HG02970 (cell line): ENCODE measurements around the gene ATRNL1.

Source experiments
- ATAC-seq: cut with Tn5 transposase; IDR thresholded peaks from one replicate; pipeline ENCODE4 v1.9.1; 2021; ENCODE audit warnings: mild to moderate bottlenecking, moderate library complexity, moderate number of reproducible peaks; ENCODE audit not compliant: unreplicated experiment, low FRiP score

Gene ATRNL1

DNA sequence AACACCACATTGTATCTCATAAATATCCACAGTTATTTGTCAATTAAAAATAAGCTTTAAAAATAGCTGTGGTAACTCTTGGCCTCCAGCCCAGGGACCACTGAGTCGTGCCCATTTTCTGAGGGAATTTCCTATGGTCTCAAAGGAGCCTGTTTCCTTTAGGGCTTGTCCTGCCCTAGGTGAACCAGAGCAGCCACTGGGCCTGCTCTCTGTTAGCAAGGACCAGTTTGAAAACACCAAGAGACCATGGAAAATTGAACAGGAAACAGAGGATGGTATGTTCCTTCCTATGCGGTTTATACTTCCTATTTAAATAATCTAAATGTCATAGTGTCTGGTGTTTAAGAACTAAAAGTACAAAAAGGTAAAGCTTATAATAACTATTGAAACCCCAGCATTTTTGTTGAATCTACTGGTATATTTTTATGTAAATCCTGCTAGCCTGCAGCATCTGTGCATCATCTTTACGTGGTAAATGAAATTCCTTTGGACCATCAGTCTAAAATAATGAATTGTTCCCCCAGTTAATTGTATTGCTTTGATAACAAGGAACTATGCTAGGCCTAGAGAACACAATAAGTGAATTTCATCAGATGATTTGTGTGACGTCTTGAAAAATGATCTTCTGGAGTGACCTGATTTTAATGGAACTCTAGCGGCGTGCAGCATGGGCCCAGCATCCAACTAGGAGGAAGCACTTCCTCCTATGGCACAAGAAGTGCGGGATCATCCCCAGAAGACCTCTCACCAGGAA lies 846.1 kb downstream of the ATRNL1 start:
- ATAC-seq, result no peak

DNA sequence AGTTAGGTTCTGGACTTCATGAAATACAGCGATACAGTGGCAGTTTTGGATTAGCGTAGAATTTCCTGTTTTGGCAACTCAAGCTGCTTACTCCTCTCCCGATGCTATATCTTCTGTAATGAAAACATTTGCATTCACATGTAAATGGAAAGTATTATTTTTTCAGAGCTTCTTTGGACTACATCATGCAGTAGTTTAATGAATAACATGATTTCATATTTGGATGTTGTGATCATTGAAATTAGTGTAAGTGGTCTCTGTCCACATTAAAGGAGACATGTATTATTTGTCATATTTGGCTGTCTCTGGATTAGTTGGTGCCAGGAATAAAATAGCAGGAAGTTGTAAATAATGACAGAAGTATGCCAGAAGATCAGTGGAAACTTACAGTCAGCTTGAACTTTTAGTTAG lies 848.2 kb downstream of the ATRNL1 start:
- ATAC-seq, result no peak

DNA sequence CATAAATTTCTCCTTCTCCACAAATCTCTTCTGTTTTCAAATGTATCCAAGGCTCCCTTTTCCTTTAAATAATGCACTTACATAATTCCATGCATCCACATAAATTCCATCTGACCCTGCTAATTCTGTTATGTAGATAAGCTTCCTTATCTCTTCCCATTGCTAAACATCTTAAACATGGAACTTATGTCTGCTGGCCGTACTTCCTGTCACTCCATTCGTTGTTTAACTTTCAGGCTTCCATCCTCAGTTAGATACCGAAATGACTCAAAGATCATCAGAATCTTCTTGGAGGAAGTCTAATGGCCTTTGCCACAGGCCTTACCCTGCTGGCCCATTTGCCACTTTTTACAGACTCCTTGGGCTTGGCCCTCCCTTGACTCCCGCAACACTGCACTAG lies 848.9 kb downstream of the ATRNL1 start:
- ATAC-seq, result no peak

DNA sequence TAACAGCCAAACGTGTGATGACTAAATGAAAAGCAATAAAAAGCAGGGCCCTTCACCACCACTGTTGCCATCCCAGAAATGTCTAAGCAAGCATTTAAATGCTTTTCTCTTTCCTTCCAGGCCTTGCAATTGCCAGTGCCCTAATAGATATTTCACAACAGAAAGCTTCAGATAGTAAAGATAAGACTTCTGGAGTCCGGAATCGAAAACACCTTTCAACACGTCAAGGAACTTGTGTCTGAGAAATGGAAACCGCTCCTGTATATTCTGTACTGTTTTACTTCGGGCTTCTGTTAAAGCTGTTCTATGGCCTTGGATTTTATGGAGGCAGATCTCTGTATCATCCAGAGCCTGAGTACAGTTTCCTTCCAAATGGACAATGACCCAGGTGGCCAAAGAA lies 851.4 kb downstream of the ATRNL1 start:
- no peak for ATAC-seq

DNA sequence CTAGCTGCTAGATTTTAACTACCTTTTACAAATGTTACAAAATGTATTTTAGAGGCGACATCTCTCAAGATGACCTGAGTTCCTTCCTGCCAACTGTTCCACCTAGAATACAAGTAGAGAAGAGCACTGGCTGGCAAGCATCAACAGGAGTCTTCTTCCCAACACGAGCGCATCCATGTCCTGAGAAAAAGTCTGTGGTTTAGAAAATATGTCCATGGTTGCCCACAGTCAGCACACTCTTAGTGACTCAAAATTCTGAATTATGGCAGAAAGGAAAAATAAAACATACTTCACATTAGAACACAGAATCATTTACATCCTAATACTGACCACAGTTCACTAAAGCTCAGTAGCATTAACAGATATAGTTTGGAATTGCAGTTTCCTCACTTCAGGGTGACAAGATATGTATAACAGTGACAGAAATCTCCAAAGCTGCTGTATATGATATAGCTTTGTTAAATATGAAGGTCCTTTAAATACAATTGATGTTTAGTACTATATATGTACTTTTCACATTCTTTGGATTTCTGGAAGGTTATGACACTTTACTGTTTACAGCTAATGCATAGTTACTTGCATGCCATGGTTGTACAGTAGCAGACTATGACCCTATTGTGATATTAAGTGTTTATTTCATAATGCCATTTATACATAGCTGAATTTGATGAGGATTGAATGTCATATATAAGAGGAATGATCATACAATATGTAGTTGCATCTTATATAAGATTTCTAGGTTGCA lies 852.7 kb downstream of the ATRNL1 start:
- ATAC-seq, result no peak

DNA sequence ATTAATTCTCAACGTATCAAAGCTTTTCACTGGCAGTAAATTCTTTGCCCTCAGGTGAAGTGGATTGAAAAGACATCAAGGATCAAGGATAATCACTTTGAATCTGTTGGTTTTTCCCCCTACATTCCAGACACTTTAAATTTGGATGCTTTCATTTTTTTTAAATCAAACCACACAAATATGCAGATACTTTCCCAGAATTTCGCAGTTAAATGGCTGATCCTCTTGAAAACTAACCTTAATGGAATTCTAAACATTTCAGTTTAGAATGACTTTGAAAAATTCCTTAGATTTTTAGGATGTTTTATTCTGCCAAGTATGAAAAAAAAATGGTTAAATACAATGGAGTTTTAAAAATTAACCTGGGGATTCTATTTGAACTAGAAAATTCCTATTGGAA lies 853.9 kb downstream of the ATRNL1 start:
- no peak for ATAC-seq

DNA sequence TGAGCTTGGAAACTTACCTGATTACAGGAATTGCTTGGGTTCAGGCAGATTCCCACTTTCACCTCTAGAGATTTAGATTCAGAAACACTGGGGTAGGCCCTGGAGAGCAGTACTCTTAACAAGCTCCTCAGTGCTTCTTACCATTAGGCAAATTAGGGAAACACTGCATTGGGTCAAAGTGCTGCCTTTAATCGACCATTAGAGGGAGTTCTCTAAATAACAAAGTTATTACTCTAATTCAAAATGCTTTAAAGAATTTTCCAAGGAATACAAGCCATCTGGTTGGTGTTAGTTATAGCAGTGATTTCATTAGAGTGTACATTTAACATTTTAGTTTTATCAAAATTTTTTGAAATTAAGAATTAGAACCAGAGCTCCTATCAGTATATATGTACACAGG lies 855.3 kb downstream of the ATRNL1 start:
- ATAC-seq, result no peak

DNA sequence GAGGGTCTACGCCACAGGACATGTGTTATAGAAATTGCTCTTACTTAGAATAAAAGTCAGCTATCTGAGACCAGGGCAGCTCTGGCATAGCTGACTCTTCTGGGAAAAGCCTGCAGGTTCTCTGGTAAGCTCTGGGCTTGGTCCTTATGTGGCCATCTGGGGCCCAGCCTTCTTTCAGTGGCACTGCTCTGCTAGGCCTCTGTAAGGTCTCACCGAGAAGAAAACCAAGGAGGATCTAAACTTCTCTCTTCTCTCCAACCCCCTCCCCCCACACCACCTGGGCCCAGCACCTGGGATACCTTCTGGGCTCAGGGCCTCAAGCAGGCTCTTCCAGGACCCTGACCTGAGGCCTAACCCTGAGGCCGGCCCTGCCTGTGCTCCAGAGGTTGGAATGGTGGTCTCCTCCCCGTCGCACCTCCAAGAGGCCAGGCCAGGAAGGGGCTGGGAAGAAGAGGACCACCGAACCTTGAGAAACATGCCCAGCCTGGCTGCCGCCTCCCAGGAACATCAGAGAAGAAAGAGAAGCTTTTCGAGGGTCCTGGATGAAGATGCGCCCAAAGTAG lies 856.2 kb downstream of the ATRNL1 start:
- ATAC-seq, result no peak

DNA sequence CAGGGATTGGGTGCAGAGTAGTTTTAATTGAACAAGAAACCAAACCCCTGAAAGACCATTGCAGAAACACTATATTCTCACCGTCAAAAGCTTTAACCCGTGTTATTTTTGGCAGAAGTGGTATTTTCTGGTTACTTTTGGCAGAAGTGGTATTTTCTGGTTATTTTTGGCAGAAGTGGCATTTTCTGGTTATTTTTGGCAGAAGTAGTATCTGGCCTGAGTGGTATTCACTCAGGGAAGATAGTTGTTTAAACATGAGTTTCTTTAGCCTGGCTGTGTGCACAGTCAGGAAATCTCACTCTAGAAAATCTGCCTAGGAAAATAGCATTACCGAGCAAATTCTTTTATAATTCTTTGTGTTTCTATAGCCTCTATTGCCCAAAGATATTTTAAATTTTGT lies 857.2 kb downstream of the ATRNL1 start:
- ATAC-seq, result no peak

DNA sequence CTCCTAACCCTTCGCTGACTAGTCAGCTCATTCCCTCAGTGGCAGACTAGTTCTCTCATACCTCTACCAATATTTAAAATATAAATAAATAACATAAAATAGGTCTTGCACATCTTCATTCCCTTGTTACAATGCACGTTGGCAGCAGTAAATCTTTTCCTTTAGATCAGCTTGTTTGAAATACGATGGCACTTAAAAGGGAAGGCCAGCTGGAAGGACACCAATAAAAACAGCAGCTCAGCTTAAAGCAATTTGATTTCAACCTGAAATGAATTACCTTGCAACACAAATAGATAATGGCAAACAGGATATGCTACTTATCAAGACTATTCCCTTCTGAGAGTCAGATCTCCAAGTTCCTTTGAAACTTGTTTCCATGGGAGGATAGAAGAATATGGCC lies 858.1 kb downstream of the ATRNL1 start:
- ATAC-seq, result no peak

DNA sequence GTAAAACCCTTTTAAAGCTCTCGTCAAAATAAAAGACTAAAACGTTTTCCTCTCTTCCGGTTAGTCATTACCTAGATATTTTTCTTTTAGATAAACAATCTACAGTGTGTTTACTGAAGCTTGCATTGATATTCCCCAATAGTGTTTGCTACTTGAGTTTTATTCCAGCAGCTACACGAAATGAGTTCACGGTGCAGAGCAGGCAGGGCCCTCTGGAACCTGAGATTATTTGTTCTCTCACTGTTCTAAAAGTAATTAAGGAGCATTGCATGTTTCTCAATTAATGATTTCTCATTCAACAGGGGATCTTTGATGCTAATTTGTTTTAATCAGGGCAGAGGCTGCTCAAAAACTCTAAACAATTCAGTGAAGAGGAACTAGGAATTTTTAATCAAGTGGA lies 860.1 kb downstream of the ATRNL1 start:
- no peak for ATAC-seq

DNA sequence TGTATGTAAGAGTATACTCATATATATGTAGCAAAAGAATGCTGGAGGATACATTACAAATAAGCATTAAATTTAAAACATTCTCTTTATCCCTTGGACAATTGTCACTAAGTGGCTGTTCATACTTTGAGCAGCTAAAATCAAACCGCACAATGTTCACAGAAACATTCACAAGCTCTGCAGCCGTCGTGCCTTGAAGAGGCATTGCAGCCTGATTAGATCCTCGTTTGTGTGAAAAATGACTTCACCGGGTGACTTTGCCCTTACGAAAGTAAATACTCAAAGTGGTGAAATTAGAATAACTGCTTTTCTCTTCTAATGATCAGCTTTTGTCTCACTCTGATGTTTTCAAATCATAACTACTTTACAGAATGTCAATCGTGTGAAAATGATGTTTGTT lies 860.8 kb downstream of the ATRNL1 start:
- ATAC-seq, result no peak

DNA sequence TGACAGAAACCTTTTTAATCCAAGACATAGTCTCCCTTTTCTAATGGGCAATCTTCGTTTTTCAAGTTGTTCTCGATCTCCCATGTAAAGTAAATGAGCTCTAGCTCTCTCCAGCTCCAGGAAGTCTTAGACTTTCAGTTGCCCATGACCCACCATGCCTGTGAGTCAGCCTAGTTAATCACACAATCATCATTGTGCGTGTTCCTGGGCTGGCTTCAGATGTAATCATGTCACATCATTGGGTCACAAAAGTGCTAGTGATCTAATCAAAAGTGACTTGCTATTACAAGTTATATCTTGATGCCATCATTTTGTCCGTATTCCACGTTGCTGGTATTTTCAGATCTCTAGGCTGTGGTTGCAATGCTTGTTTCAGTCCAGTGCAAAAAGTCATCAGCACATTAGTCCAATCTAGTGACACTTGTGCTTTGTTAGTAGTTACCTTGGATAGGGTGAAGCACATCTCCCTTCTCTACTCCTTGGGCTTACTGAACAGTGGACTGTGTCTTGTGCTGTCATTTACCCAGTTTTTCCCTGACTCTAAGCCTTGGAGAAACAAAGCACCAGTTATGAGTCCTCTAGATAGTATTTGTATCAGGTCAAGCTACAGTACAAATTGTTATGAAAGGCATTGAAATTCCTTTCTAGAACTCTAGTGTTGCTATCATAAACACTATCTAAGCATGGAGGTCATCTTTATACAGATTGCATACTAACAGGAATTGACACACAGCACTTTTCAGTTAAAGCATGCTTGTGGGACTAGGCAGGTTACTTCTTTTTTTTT lies 863.3 kb downstream of the ATRNL1 start:
- no peak for ATAC-seq

DNA sequence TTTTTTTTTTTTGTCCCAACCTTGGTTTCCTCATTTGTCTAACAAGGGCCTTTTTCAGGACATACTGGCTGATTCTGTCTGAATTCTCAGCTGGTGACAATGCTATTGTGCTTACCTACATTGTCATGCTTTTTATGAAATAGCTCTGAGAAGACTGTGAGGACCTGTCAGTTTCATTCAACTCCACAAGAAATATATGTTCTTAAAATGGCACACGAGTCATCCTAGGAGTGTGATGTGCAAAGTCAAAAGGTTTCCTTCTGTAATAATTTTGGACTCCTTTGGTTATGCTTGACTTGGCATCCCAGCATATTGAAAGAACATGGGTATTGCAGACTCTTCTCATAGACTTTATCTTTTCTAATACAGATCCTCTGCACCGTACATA lies 863.8 kb downstream of the ATRNL1 start:
- no peak for ATAC-seq

DNA sequence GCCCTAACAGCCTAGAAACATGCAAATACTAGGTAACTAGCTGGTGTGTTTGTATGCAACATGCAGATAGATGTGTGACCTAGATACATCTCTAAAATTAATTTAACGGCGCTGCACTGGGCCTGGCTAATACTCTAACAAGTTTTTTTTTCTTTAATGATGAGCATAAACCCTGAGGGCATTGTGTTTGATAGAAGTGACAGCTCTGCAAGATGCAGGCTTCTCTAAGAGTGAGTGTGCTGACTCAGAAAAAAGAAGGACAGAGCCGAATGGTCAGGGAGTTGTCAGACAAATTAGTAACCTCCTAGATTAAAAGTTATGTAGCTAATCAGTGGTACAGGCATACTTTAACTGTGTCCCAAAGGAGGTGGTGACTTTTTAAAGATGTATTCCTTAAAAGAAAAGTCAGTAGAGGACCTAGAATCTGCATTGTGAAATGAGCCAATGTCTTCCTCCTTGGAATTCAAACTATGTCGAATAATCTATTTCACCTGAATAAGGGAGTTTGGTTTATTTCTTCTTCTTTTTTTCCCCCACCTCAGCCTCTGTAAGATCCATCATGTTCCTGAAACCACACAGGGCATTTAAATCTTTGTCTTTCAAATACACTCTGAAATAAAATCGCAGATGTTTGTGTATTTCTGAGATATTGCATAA lies 864.7 kb downstream of the ATRNL1 start:
- ATAC-seq, result no peak

DNA sequence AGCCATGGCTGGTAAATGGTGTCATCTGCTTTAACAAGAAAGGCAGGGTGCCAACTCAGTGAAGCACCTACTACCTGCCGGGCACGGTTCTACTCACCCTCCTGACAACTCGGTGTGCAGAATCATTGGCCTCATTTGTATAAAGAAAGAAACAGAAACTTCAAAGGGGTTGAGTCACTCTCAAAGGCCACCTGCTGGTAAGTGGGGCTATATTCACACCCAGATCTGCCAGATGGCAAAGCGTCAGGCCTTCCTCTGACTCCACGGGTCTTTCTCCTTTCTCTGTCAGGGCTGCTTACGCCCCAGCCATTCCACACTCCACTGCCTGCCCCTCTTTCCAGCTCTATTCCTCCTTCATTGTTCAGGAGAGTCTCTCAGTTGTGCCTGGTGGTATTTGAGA lies 870.7 kb downstream of the ATRNL1 start:
- ATAC-seq, result no peak

DNA sequence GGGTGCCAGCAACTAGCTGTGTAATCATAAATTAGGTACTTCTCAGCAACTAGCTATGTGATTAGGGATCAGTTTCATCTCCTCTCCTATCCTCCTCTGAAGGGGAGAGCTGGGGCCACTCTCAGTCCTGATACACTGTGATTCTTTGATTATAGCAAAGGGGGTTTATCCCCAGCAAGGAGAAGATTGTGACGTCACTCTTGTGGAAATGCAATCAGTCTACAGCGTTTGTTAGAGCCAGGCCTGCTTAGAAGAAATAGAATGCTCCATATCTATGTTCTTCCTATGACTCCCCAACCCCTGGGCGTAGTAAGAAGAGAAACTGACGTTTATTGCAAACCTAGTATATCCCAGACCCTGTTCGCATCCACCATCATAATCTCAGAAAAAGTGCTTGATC lies 871.7 kb downstream of the ATRNL1 start:
- no peak for ATAC-seq

DNA sequence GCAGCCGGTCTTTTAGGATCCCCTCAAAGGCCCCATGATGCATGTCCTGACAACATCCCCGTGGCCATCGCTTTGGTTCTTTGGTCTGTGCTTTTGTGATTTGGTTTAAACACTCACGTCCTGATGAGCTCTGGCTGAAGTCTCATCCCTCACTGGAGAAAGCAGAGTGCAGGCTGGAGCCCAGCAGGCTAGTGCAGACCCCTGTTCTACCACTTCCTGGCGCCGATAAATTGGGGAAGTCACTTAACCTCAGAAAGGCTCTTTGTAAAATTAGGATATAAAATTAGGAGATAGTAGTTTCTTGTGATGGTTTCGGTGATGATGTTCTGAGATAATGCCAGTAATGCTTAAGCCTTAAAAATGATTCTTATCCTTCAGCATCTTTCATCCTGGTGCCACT lies 872.2 kb downstream of the ATRNL1 start:
- ATAC-seq, result no peak

DNA sequence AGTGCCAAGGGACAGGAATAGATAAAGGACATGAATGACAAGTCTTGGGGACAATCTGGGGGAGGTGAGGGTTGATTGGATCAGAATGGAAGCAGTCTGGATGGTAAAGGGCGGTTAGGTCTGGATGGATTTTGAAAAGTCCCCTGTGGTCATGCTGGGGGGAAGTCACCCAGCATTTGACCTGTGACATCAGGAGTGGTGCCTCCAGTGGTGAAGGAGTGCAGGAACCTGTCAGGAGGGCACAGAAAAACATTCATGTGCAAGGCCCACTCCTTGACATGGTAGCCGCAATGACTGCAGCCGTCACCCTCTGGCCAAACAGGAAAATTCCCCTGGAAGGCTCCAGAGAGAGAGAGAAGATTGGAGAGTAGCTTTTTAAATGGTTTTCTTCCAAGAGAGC lies 875.1 kb downstream of the ATRNL1 start:
- ATAC-seq, result no peak

DNA sequence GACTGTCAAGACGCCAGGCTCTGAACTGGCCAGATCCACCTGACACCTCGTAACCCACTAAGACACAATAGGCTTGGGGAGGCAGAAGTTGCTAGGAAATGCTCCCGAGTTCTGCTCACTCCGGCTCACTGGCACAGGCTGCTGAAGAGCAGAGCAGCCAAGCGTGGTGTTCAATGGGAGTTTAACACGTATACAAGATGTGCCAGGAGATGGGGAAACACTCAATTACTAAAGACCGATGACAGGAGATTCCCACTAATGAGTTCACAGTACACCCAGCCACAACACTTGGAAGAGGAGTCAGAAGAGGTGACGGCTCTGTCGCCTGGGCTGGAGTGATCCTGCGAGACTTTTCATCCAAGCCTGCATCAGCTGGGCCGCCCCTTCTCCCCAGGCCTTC lies 876.4 kb downstream of the ATRNL1 start:
- ATAC-seq, result no peak

DNA sequence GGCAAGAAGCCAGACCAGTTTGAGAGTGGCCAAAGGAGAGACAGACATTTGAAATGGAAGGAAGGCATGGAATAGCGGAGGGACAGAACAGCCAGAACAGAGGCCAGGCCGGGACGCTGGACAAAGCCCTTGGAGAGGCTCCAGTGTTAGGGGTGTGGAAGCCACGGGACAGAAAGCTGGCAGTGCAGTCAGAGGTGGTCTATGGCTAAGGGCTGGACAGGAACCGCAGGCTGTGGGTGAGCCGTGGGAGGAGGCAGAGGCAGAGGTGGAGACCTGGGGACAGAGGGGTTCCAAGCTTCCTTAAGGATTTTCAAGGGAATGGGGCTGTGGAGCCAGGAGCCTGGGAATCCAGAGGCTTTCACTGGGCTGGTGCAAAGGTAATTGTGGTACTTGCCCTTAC lies 878.8 kb downstream of the ATRNL1 start:
- no peak for ATAC-seq
